Glutamatergic neuron (in vitro differentiated cells): Measurements from ENCODE around the gene S100A7A. TPM values are rescaled to one million over a fixed set of nuclear protein-coding genes. Genes with fewer than 3 reads are reported as not detected.

Experiments used
- DNase-seq: peaks from one replicate; pipeline ENCODE4 v3.0.0; 2022
- H3K27ac Mint-ChIP-seq: one replicate; pipeline ENCODE4 v1.8.0; 2020; ENCODE audit warnings: mild to moderate bottlenecking, mixed read lengths, inconsistent platforms; ENCODE audit not compliant: unreplicated experiment
- H3K27me3 Mint-ChIP-seq: one replicate; pipeline ENCODE4 v1.8.0; 2020; ENCODE audit warnings: mild to moderate bottlenecking, moderate library complexity, mixed read lengths, inconsistent platforms; ENCODE audit not compliant: unreplicated experiment
- H3K36me3 Mint-ChIP-seq: one replicate; pipeline ENCODE4 v1.8.0; 2020; ENCODE audit warnings: mild to moderate bottlenecking, mixed read lengths, inconsistent platforms; ENCODE audit not compliant: unreplicated experiment
- H3K4me1 Mint-ChIP-seq: one replicate; pipeline ENCODE4 v1.8.0; 2020; ENCODE audit warnings: mild to moderate bottlenecking, low read depth, mixed read lengths, inconsistent platforms; ENCODE audit not compliant: unreplicated experiment
- H3K4me3 Mint-ChIP-seq: one replicate; pipeline ENCODE4 v1.8.0; 2020; ENCODE audit warnings: mild to moderate bottlenecking, mixed read lengths, inconsistent platforms; ENCODE audit not compliant: unreplicated experiment
- H3K9me3 Mint-ChIP-seq: one replicate; pipeline ENCODE4 v1.8.0; 2020; ENCODE audit warnings: mild to moderate bottlenecking, moderate library complexity, mixed read lengths, inconsistent platforms; ENCODE audit not compliant: unreplicated experiment
- total RNA-seq: library from RNA; stranded (reverse); fragmentation: NEBNext Ultra II Directional; extraction: Animal tissue kit (Norgen Biotek cat#: 25700); gene quantifications from one replicate; pipeline ENCODE4 v1.2.1, GENCODE V29; 2021; ENCODE audit not compliant: unreplicated experiment
- TF ChIP-seq, protein P1 (sequence below): fragments of 200-600 bp; sonication (generic); IDR thresholded peaks from one replicate; pipeline ENCODE4 v1.5.0; 2021; ENCODE audit not compliant: partially characterized antibody, unreplicated experiment

The S100A7A gene
- total RNA-seq, 1 donor from 2014 or later: not detected

DNA sequence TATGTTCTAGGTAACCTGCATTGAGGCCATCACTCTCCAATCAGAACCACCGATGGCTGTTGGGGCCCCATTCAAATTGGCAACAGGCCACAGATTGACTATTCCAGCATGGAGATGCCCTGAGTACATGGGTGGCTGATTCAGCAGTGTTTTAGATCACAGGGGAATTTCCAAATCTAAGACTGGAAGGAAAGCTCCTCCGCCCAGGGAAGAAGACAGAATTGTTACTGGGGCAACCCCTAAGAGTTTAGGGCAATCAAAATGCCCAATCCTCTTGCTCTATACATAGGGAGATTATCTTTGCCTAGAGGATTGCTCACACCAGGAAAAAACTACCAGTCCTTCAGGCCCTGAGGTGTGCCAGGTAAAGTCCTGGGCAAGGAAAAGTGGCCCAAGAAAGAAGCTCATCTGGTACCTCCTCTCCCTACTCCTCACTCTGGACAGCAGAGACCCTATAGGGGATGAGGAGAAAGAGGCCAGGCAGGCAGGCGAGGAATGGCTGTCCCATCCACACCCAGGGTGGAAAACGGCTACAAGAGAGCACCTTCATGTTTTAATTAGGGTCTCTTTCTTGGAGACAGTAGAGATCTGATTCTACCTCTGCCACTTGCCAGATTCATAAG lies 31.3 kb upstream of the S100A7A start:
- Mint-ChIP-seq H3K27ac (no peak overlapping the region), H3K4me1 (peaks cover 11% of the 10 kb centered on the region), H3K27me3 (peaks cover 7% of the 10 kb centered on the region), H3K9me3 (peaks cover 2% of the 10 kb centered on the region), H3K4me3 (no peak overlapping the region), H3K36me3 (peaks cover 20% of the 10 kb centered on the region)
- TF ChIP-seq, protein P1, sequence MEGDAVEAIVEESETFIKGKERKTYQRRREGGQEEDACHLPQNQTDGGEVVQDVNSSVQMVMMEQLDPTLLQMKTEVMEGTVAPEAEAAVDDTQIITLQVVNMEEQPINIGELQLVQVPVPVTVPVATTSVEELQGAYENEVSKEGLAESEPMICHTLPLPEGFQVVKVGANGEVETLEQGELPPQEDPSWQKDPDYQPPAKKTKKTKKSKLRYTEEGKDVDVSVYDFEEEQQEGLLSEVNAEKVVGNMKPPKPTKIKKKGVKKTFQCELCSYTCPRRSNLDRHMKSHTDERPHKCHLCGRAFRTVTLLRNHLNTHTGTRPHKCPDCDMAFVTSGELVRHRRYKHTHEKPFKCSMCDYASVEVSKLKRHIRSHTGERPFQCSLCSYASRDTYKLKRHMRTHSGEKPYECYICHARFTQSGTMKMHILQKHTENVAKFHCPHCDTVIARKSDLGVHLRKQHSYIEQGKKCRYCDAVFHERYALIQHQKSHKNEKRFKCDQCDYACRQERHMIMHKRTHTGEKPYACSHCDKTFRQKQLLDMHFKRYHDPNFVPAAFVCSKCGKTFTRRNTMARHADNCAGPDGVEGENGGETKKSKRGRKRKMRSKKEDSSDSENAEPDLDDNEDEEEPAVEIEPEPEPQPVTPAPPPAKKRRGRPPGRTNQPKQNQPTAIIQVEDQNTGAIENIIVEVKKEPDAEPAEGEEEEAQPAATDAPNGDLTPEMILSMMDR: no peak
- no peak for DNase-seq

DNA sequence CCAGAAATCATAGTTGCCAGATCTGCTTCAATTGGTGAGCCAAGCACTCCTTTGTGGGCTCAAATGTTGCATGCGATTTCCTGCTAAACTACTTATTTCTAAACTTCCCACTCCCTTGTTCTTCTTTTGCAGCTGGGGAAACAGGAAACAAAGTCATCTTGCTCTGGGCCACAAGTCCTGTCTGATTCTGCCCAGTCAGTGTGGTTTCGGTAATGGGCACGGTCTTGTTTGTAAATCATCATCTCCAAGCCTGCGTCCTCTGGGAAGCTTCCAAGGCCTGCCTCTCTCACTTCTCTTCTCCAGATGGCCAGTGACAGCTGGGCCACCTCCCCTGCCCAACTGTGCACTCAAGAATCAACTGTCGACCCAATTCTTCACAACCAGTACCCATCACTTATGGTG lies 29.8 kb upstream of the S100A7A start:
- Mint-ChIP-seq H3K27me3 (peaks cover 7% of the 10 kb centered on the region), H3K36me3 (peaks cover 15% of the 10 kb centered on the region), H3K27ac (peak overlapping the region; percentile 20), H3K9me3 (peaks cover 2% of the 10 kb centered on the region), H3K4me3 (no peak overlapping the region), H3K4me1 (peaks cover 11% of the 10 kb centered on the region)
- DNase-seq: no peak
- TF ChIP-seq, protein P1: no peak

DNA sequence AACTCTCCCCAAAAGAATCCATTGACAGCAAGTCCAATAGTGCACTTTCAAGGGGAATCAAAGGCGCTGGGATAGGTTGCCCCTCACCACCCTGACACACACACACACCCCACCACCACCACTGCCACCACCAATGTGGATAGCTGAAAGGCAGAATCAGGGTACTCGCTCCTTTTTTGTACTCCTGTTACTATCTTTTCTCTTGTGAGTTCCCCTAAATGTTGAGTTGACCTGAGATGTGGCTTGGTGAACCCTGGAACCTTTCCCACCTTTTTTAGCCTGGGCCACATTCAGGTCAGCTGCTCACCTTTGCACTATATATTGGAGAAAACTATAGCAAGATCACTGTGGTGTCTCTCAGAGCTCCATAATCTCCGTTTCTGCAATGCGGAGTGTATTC lies 29.3 kb upstream of the S100A7A start:
- peaks cover 2% of the 10 kb centered on the region for H3K9me3 Mint-ChIP-seq
- H3K4me3 Mint-ChIP-seq: no peak overlapping the region
- H3K36me3 Mint-ChIP-seq: peaks cover 11% of the 10 kb centered on the region
- DNase-seq: no peak
- peak overlapping the region; percentile 23 for H3K27ac Mint-ChIP-seq
- TF ChIP-seq, protein P1: no peak
- H3K27me3 Mint-ChIP-seq: peaks cover 7% of the 10 kb centered on the region
- H3K4me1 Mint-ChIP-seq: peaks cover 11% of the 10 kb centered on the region

- peaks cover 4% of the 10 kb centered on the region for H3K36me3 Mint-ChIP-seq
- H3K27ac Mint-ChIP-seq: no peak overlapping the region
- TF ChIP-seq, protein P1: no peak
- peaks cover 11% of the 10 kb centered on the region for H3K4me1 Mint-ChIP-seq
- H3K4me3 Mint-ChIP-seq: no peak overlapping the region
- no peak for DNase-seq
- H3K27me3 Mint-ChIP-seq: peaks cover 7% of the 10 kb centered on the region
- peaks cover 2% of the 10 kb centered on the region for H3K9me3 Mint-ChIP-seq
Measured at GRCh38 chr1:153387785-153388184, 28.5 kb upstream of the S100A7A start.

DNA sequence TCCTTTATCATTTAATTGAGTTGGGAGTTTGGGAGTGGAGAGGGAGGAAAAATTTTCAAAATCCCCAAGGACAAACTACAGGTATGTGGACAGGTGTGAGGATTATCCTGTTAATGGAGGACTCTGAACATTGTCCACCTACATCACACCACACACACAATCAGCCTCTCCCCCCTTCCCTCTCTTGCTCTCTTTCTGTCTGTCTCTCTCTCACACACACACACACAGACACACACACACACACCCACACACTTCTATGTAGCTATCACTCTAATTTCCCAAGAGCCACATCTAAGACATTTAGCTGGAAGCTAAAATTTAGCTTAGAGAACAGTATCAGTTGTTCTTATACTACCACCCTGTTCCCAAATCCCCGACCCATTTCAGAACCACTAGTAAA lies 26.9 kb upstream of the S100A7A start:
- H3K9me3 Mint-ChIP-seq: no peaks in the 10 kb centered on the region
- no peaks in the 10 kb centered on the region for H3K36me3 Mint-ChIP-seq
- no peak overlapping the region for H3K4me3 Mint-ChIP-seq
- TF ChIP-seq, protein P1: no peak
- DNase-seq: no peak
- peaks cover 11% of the 10 kb centered on the region for H3K4me1 Mint-ChIP-seq
- no peak overlapping the region for H3K27ac Mint-ChIP-seq
- peaks cover 8% of the 10 kb centered on the region for H3K27me3 Mint-ChIP-seq
